Stimulated activated naive CD8-positive, alpha-beta T cell treated with anti-CD3 and anti-CD28 coated beads, Interleukin-15, amount 100 ng/mL, for 72 hours (primary cell): Measurements from ENCODE around the gene SEMA3C.

Experiments
- ATAC-seq: fragments of 150-1000 bp; cut with Tn5 transposase; 2 replicates; pipeline ENCODE4 v1.10.0; 2021; ENCODE audit warnings: mild to moderate bottlenecking, moderate library complexity
- DNase-seq, 2 donors: peaks; one replicate each; pipeline ENCODE4 v3.0.0; 2021 to 2022
- H3K27ac Mint-ChIP-seq, 2 donors: one replicate each; pipeline ENCODE4 v1.8.0; 2022; ENCODE audit warnings: mild to moderate bottlenecking in 2 of 2, mixed read lengths in 2 of 2, moderate library complexity in 2 of 2
- H3K27me3 Mint-ChIP-seq: one replicate; pipeline ENCODE4 v1.8.0; 2022; ENCODE audit warnings: mixed read lengths
- H3K4me1 Mint-ChIP-seq: one replicate; pipeline ENCODE4 v1.8.0; 2022; ENCODE audit warnings: mild to moderate bottlenecking, mixed read lengths
- H3K4me3 Mint-ChIP-seq, 2 donors: one replicate each; pipeline ENCODE4 v1.8.0; 2022; ENCODE audit warnings: mild to moderate bottlenecking in 2 of 2, mixed read lengths in 2 of 2, moderate library complexity in 1 of 2
- H3K9me3 Mint-ChIP-seq, 2 donors: one replicate each; pipeline ENCODE4 v1.8.0; 2022; ENCODE audit warnings: mixed read lengths in 2 of 2

The SEMA3C gene

DNA sequence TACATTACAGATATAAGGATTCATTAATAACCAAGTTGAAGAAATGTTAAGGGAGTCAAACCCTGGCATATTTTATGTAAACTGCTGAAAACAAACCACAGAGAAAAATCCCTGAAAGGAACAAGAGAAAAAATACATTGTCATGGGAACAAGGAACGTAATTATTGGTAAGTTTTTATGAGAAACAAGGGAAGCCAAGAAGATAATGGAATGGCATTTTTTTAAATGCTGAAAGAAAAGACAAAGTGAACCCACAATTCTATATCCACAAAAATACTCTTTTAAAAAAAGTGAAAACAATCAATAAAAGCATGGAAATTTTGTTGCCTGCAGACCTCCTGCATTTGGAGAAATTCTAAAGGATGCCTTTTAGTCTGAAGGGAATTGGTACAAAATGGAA lies 144.0 kb downstream of the SEMA3C start:
- no peak overlapping the region for H3K27ac Mint-ChIP-seq
- H3K4me3 Mint-ChIP-seq = no peak overlapping the region
- DNase-seq = no peak
- peaks cover 0 to 3% of the 10 kb centered on the region in 2 donors for H3K9me3 Mint-ChIP-seq
- no peak for ATAC-seq
- H3K27me3 Mint-ChIP-seq = no peaks in the 10 kb centered on the region
- no peaks in the 10 kb centered on the region for H3K4me1 Mint-ChIP-seq

DNA sequence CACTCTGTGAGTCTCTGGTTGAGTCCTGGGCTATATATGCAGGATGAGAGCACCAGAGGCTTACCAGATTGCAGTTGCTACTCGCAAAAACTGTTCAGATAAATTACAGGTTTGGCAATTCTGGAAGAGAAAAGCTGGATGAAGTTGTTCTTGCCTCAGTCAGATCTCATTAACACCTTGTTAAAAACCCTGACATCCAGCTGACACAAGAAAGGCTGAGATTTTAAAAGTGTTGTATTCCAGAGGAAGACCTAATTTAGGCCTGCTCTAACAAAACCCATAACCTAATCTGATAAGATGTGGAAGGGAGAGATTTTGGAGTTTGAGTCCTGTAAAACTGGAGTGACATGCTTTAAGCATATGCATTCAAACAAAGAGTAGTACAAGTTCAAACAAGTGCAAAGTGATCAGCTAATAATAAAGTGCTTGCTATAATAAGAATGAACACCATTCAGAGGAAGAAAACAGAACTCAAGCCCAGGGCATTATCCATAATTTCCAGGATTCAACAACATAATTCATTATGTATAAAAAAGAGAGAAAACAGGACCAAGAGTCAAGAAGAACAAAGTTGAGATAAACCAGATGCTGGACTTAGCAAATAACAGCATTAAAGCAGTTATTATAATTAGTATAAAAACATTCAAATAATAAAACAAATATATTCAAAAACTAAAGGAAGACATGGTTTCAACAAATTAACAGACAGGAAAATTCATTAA lies 144.9 kb downstream of the SEMA3C start:
- ATAC-seq (no peak), DNase-seq (no peak)
- no peak overlapping the region for H3K4me3 Mint-ChIP-seq
- H3K27ac Mint-ChIP-seq = no peak overlapping the region
- H3K27me3 Mint-ChIP-seq = no peaks in the 10 kb centered on the region
- H3K9me3 Mint-ChIP-seq = peaks cover 0 to 3% of the 10 kb centered on the region in 2 donors
- H3K4me1 Mint-ChIP-seq = no peaks in the 10 kb centered on the region

DNA sequence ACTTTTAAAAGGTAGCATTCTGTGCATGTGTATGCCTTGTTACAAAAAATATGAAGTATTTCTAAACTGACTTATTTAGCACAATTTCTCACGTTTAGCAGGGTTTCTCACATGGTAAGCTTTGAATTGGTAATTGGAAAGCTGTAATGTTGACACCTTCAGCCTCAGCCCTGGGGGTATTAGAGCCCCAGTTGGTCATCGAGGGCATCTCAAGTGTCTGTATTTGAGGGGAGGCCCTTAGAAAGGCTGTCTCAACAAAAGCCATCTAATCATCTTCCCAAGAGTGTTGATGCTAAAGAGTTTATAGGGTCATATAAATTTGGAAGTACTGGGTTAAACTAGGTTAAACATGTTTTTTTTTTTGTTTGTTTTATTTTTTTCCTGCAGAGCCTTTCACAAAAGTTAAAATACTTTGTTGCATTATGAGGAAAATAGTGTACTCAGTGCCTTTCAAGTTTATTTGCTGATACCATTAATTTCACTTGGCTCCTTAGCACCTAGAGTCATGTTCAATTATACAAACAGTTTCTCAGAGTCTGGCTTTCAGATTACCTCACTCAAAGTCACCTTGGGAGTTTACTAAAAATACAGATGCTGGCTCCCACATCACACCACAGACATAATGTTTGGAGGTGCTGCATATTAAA lies 146.4 kb downstream of the SEMA3C start:
- Mint-ChIP-seq H3K4me1 (no peaks in the 10 kb centered on the region), H3K4me3 (no peak overlapping the region), H3K27ac (no peak overlapping the region), H3K27me3 (no peaks in the 10 kb centered on the region), H3K9me3 (peaks cover 0 to 3% of the 10 kb centered on the region in 2 donors)
- ATAC-seq (no peak), DNase-seq (no peak)

DNA sequence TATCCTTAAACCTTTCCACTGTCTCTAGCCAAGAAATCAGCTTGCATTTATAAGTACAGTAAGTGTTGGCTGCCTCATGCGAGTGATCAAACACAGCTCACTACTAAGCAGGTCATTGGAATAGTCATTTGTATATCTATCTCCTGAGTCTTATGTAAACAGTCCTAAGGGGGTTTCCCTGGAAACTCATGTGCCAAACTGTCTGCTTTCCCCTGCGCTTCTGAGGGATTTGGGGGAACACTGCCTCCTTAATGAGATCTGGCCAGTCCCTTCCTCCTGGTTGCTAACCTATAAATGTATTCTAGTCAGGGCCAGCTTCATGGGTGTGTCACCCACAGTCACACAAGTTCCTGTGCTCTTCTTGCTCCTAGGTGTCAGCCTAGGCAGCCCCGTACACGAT lies 147.3 kb downstream of the SEMA3C start:
- H3K4me1 Mint-ChIP-seq = no peaks in the 10 kb centered on the region
- H3K27ac Mint-ChIP-seq = no peak overlapping the region
- no peaks in the 10 kb centered on the region for H3K27me3 Mint-ChIP-seq
- peaks cover 0 to 3% of the 10 kb centered on the region in 2 donors for H3K9me3 Mint-ChIP-seq
- ATAC-seq (no peak), DNase-seq (no peak)
- no peak overlapping the region for H3K4me3 Mint-ChIP-seq

DNA sequence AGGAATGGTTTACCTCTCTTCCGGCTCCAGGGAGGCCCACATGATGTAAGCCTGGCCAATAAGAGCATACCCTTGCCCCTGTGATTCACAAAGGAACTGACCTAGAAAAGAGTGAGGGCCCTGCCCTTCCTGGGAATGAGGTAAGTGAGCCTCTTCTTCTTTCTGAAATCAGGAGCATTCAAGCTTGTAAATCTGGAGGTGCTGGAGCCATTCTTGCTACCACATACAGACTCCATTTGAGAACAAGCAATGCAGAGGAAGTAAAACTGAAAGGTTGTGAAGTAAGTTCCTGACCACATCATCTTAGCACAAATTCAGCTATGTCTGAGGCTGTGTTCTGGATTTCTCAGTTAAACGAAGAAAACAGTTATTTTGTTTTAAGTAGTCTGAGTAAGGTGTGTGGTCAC lies 148.2 kb downstream of the SEMA3C start:
- Mint-ChIP-seq H3K4me3 (no peak overlapping the region), H3K4me1 (no peaks in the 10 kb centered on the region), H3K27me3 (no peaks in the 10 kb centered on the region), H3K9me3 (peaks cover 0 to 3% of the 10 kb centered on the region in 2 donors), H3K27ac (no peak overlapping the region)
- ATAC-seq = no peak
- DNase-seq = no peak

DNA sequence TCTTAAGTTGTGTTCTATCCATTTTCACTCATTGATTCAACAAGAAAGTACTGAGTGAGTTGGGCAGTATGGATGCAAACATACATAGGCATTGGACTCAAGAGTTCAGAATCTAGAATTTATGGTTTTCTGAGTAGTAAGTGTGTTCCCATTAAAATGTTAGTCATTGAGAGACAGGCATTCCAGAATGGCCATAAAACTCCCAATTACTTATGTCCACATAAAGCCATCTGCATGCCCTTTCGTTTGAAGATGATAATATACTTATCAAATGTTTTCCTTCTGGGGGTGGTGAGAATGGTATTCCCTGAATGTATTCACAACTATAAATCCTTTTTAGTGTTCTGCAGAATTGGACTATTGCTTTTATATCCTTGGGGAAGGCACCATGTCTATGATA lies 148.8 kb downstream of the SEMA3C start:
- ATAC-seq = no peak
- Mint-ChIP-seq H3K4me3 (no peak overlapping the region), H3K27ac (no peak overlapping the region), H3K4me1 (no peaks in the 10 kb centered on the region), H3K9me3 (peaks cover 0 to 3% of the 10 kb centered on the region in 2 donors), H3K27me3 (no peaks in the 10 kb centered on the region)
- no peak for DNase-seq

DNA sequence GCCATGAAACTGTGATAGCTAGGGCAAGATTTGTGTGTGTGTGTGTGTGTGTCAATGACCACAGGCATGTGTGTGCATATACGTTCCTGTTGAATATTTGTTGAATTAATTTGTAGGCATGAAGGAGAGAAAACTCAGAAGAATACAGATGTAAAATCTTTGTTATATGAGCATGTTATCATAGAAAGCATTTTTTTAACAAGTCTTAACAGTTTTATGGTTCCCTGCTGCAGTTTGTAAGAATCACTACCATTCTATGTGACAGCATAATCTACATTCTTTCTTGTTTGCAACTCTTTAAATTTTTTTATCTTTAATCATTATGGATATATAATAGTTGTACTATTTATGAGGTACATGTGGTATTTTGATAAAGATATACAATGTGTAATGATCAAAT lies 150.1 kb downstream of the SEMA3C start:
- peaks cover 0 to 3% of the 10 kb centered on the region in 2 donors for H3K9me3 Mint-ChIP-seq
- ATAC-seq (no peak), DNase-seq (no peak)
- H3K4me1 Mint-ChIP-seq = no peaks in the 10 kb centered on the region
- H3K4me3 Mint-ChIP-seq = no peak overlapping the region
- H3K27ac Mint-ChIP-seq = no peak overlapping the region
- no peaks in the 10 kb centered on the region for H3K27me3 Mint-ChIP-seq

DNA sequence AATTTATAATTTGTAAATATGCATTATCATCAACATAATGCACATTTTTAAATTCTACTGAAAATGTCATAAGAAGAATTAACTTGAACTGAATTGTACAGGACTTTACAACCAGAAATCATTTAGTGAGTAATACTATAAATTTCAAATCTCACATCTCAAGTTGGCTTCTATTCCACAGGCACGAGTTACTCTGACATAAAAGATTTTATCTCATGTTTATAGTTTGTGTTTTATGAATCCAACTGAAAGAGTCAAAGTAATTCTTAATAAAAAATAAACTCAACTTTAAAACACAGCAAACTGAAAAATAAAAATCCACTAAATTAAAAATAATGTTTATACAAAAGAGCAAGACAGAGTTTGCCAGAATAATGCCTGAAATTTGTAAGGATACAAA lies 151.2 kb downstream of the SEMA3C start:
- Mint-ChIP-seq H3K4me3 (no peak overlapping the region), H3K4me1 (no peaks in the 10 kb centered on the region), H3K9me3 (no peaks in the 10 kb centered on the region), H3K27ac (no peak overlapping the region), H3K27me3 (no peaks in the 10 kb centered on the region)
- ATAC-seq = no peak
- no peak for DNase-seq

DNA sequence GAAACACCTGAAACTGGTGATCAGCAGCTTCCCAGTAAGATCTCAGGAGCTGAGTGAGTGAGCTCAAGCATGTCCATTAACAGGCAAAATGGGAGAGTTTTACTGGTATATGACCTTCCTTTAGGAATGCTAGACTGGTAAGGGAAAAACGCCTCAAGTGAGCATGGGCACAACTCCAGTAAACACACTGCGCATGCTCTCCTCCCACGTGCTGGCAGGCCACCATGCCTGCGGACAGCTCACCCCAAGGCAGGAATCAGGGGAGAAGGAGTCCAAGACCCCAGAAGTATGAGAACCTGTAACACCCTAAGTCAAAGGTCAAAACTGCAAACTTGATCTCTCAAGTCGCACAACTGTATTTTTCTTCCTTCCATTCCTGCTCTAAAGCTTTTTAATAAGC lies 152.1 kb downstream of the SEMA3C start:
- no peaks in the 10 kb centered on the region for H3K9me3 Mint-ChIP-seq
- no peak overlapping the region for H3K4me3 Mint-ChIP-seq
- ATAC-seq = no peak
- H3K27ac Mint-ChIP-seq = no peak overlapping the region
- no peaks in the 10 kb centered on the region for H3K4me1 Mint-ChIP-seq
- DNase-seq = no peak
- no peaks in the 10 kb centered on the region for H3K27me3 Mint-ChIP-seq

DNA sequence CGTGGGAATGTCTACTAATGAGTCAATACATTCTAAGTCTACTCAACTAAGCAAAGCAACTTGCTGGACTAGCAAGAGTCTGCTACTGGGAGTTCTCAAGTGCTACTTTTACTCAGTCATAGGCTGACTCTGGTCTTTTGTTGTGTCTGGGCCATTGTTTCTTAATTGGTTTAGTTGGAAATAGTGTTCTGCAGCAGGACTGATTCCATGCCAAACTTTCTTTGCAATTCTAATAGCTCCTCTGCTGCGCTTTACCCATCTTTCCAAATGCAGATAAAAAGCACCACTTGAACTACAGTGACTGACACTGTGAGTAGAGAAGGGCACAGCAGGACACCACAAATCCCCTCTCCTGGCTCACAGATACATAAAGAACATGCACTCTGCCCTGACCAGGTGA lies 154.7 kb downstream of the SEMA3C start:
- H3K27ac Mint-ChIP-seq = no peak overlapping the region
- DNase-seq (no peak), ATAC-seq (no peak)
- no peaks in the 10 kb centered on the region for H3K4me1 Mint-ChIP-seq
- no peaks in the 10 kb centered on the region for H3K9me3 Mint-ChIP-seq
- no peaks in the 10 kb centered on the region for H3K27me3 Mint-ChIP-seq
- H3K4me3 Mint-ChIP-seq = no peak overlapping the region

DNA sequence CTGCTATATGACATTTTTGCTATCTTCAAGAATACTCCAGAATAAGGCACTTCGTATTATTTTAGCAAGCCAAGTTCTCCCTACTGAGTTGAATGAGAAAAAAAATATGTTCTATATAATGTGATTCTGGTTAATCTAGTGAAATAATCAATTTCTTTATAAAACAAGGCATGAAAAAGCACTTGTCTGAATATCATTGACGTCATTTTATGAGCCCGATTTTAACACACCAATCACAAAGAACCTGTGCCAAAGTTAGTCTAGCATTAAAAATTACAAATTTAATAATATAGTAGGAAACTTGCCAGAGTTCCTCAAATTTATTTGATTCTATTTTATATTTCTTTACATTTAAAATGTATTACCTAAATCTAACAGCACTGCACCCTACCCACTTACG lies 155.1 kb downstream of the SEMA3C start:
- Mint-ChIP-seq H3K9me3 (no peaks in the 10 kb centered on the region), H3K4me3 (no peak overlapping the region), H3K27me3 (no peaks in the 10 kb centered on the region), H3K27ac (no peak overlapping the region), H3K4me1 (no peaks in the 10 kb centered on the region)
- DNase-seq (no peak), ATAC-seq (no peak)

DNA sequence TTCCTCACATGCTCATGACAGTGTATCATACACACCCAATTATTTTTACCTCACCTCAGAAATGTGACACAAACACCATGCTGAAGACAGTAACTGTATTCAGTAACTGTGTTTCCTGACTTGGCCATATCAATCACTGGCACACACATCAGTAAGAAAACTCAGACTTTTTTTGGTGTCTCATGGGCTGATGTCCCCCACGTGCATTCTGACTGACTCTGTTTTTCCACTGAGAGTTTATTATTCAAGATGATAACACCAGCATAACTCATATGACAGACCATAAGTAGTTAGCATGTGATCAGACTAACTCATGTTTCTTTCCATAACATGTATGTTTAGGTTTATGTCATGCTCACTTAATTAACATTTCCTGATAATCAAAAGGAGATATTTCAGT lies 155.6 kb downstream of the SEMA3C start:
- Mint-ChIP-seq H3K4me1 (no peaks in the 10 kb centered on the region), H3K4me3 (no peak overlapping the region), H3K27me3 (no peaks in the 10 kb centered on the region), H3K27ac (no peak overlapping the region), H3K9me3 (no peaks in the 10 kb centered on the region)
- ATAC-seq = no peak
- DNase-seq = no peak

DNA sequence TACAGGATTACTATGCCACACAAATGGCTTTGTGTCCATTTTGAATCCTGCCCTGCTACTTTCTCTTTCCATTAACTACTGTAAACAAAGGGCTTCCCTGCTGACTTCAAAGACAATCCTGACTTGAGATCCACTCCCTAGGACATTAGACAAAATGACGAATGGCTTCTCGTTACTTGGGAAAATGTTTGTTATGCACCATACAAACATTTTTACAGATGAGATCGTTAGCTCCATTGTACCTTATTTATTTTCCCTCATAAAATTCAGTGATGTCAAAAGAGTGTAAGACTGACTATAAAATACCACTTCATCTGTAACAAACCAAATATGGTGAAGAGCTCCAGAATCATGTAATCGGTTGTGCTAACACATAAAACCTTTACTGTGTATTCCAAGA lies 158.6 kb downstream of the SEMA3C start:
- Mint-ChIP-seq H3K9me3 (peaks cover 8 to 9% of the 10 kb centered on the region in 2 donors), H3K4me1 (no peaks in the 10 kb centered on the region), H3K27ac (no peak overlapping the region), H3K4me3 (no peak overlapping the region), H3K27me3 (no peaks in the 10 kb centered on the region)
- no peak for ATAC-seq
- no peak for DNase-seq

DNA sequence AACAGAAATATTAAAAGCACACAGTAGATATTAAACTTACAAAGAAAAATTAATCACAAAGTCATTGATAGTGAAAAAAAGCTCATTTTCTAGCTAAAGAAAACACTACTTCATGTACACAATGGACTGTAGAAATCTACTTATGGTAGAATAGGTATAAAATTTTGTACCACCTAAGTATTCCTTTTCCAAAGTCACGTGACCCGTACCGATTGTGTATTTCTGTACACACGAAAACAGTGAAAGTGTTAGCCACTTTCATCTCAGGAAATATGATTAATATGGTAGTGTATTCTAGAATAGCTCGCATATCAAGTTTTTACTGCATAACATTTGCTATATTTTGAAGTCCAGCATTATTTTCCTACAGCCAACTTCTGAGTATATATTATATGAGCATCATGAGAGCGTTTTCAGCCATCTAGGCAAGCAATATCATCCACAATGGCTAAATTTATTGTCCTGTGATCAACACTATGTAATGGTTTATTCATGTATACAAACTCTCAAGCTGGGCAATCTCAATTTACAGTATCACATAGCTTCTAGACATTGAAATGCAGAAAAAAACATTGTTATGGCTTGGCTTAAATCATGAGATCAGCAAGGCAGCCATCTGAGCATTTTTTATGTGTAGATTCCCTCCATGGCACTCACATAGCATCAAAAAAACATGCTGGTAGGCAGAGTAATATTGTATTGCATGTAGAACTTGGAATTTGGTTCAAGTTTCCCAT lies 165.7 kb downstream of the SEMA3C start:
- ATAC-seq (no peak), DNase-seq (no peak)
- Mint-ChIP-seq H3K4me3 (no peak overlapping the region), H3K27me3 (no peaks in the 10 kb centered on the region), H3K27ac (no peak overlapping the region), H3K4me1 (no peaks in the 10 kb centered on the region), H3K9me3 (peaks cover 8 to 9% of the 10 kb centered on the region in 2 donors)

DNA sequence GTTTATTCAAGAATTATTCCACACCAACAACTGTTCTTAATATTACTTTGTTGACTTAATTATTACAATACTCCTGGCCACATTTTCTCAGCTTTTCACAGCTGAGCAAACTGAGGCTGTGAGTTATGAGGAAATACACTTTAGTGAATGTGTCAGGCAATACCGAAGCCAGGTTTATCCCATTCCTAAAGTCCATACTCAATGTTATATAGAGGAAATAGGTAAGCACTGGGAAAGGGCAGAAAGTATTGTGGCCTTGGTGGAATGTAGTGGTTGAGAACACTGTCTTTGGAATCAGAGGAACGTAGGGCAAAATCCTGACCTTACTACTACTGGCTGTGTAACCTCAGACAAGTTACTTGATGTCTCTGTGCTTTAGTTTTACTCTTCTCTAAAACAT lies 169.6 kb downstream of the SEMA3C start:
- Mint-ChIP-seq H3K27me3 (no peaks in the 10 kb centered on the region), H3K9me3 (no peaks in the 10 kb centered on the region), H3K4me3 (no peak overlapping the region), H3K4me1 (no peaks in the 10 kb centered on the region), H3K27ac (no peak overlapping the region)
- ATAC-seq (no peak), DNase-seq (no peak)

DNA sequence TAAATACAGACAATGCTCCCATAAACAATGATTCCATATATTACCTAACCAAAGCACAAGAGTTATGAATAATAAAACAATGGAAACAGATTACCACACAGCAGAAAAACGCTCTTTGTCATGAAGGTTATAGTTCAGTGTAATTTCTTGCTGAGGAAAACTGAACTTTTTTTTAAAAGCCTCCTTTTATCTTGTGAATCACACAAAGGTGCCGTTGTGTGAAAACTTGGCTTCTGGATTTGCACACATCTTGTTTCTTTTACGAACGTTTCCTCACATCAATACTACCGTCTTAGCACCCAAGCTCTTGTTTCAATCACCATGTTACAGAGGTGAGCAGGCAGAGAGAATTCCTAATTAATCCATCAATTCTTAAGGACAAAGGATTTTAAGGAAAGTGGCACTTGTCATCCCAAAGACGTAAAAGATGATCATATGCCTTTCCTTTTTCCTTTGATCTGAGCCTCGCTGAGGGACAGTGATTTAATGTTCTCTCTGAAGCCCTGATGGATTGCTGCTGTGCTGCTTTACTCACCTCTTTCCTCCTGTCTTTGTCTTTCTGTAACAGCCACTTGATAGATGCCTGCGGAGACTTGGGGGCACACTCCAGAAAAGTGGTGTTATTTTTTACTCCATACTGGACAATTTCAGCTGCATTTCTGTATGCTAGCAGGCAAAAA lies 170.3 kb downstream of the SEMA3C start:
- ATAC-seq (no peak), DNase-seq (no peak)
- Mint-ChIP-seq H3K9me3 (no peaks in the 10 kb centered on the region), H3K27me3 (no peaks in the 10 kb centered on the region), H3K4me1 (no peaks in the 10 kb centered on the region), H3K4me3 (no peak overlapping the region), H3K27ac (no peak overlapping the region)
